Left hindlimb (tissue), 1 donor: ENCODE measurements around the gene KLHL25.
"Not testable (repeated sequence)": the region's sequence is repeated elsewhere in the genome, so short reads cannot be mapped to it uniquely, and the experiment has no call there.

Experiments used
- DNase-seq: peaks from one replicate; pipeline ENCODE4 v3.0.0-alpha.2; 2018

The KLHL25 gene

GRCh38 chr15:85794598-85795336, at the start of gene KLHL25:
Gene KLHL25, minus strand, starts transcription at chr15:85794925. Its CDS starts 25,115 bp downstream, at chr15:85769810.
- peak; percentile 96 for DNase-seq

- no peak for DNase-seq
Measured at GRCh38 chr15:85840802-85841152, 46.1 kb upstream of the KLHL25 start.

- peak; percentile 85 for DNase-seq
Measured at GRCh38 chr15:85840079-85840801, 45.5 kb upstream of the KLHL25 start.

GRCh38 chr15:85839643-85840042, 44.9 kb upstream of the KLHL25 start:
- DNase-seq = no peak

DNA sequence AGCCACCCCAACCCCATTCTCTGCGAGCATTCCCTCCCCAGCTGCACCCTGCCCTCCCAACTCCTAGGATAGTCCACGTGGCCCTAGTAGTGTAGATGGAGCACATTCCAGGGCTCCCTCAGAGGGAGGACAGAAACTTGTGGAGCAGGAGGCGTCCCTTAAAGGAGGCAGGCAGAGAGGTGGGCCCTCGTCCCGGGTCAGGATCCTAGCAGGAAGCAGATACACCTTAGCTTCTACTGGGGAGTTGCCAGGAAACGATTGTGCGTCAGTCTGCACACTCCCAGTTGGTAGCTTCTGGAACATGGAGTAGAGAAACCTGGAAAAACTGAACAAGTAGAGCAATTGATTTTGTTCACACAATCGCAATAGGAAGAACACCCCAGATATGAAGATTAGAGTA, 43.9 kb upstream of the KLHL25 start:
- DNase-seq = no peak

DNA sequence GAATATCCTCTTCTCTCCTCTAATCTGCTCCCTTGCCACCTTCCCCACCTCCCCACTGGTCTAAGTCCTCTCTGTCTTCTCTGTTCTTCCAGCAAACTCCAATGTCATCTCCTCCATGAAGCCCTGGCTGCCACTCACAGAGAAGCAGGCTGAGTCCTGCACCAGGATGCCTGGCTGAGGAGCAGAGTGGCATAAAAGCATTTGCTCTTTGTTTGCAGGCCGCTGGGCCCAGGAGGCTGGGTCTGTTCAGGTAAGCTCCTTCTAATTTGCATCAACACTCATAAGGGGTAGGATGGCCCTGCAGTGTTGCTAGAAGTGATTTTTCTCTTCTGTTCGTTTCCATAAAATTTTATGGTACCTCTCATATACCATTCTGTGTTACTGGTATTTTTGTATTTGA, 43.2 kb upstream of the KLHL25 start:
- no peak for DNase-seq

DNA sequence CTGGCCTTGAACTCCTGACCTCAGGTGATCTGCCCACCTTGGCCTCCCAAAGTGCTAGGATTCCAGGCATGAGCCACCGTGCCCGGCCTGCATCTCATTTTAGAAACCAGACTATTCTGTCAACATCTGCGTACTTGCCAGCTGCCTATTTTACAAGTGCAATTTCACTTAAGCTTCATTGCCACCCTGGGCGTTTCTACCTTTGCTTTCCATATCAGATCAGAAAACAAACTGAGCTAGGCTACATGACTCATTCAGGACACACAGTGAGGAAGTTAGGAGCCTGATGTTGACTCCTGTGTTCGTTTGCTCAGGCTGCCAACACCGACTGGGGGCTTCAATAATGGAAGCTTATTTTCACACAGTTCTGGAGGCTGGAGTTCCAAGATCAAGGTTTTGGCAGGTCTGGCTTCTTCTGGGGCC, 42.3 kb upstream of the KLHL25 start:
- no peak for DNase-seq

DNA sequence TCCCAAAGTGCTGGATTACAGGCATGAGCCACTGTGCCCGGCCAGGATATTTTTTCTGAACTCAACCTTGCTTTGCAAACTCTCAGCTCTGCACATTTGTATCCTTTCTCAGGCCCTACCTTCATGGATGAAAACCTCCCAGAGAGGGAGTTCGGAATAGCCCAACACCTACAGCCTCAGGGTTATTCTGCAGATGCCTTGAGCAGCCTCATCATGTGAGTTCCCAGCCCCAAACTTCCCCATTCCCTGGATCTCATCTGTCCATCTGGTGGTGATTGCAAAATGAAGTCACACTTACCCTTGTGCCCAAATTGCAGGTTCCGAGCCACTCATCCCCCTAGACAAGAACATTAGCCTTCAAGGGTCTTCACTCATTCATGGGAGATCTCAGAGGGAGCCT, 39.9 kb upstream of the KLHL25 start:
- no peak for DNase-seq

DNA sequence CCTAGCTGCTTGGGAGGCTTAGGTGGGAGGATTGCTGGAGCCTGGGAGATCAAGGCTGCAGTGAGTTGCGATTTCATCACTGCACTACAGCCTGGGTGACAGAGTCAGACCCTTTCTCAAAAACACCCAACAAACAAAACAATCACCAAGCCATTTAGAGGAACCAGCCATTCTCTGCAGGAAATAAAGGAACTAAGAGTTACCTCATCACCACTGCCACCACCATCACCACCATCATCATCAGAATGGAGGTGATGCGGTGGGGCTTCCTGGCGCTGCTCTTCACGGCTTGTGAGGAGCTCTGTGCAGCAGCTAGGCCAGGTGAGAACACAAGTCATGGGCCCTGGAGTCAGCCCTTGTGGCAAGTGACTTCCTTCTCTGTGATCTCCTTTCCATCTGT, 37.7 kb upstream of the KLHL25 start:
- DNase-seq = no peak

- DNase-seq = peak; percentile 72
Measured at GRCh38 chr15:85831415-85832113, 36.8 kb upstream of the KLHL25 start.

DNA sequence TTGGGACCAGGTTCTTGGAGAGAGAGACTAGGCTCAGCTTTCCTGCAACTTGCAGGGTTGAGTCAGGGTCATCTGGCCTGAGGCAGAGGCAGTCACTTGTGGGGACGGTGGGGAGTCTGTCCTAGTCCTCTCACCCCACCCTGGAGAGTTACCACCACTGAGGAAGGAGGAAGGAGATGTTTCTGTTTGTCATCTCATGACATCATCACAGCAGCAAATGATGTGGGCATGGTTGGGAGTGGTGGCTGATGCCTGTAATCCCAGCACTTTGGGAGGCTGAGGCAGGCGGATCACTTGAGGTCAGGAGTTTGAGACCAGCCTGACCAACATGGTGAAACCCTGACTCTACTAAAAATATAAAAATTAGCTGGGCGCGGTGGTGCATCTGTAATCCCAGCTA, 35.0 kb upstream of the KLHL25 start:
- DNase-seq = not testable (repeated sequence)

GRCh38 chr15:85828874-85829273, 34.1 kb upstream of the KLHL25 start:
- DNase-seq = no peak

DNA sequence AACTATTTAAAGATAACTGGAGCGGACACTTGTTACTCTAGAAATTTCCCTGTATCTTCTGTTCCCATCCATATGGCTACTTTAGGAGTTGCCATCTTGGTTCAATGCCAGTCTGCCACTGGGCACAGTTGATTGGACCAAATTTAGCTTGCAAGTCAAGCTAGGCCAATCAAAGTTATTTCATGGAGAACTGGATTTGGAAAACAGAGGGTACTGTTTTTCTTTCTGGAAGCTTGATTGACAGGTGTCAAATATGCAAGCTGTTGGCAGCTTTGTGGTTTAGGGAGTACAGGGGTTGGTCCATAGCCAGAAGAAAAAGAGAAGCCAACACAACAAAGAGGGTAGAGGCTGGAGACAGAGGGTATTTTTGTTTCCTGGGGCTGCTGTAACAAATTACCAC, 33.4 kb upstream of the KLHL25 start:
- DNase-seq = no peak

GRCh38 chr15:85826756-85827515, 32.2 kb upstream of the KLHL25 start:
- DNase-seq = no peak

DNA sequence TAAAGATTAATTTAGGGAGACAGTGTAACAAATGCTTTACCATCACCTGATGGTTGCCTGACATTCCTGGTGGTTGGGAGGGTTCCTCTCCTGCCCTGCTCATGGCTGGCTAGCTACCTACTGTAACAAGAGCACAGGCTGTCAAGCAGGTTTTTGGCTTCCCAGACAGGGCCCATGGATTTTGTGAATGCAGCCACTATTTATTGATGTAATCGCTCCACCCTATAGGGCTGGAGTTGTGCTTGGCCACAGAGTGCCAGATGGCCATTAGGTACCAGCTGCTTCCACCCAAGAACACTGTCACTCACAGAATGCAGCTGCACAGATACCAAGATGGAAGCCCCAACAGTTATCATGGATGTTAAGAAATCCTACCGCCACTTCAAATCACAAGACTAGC, 31.0 kb upstream of the KLHL25 start:
- no peak for DNase-seq

DNA sequence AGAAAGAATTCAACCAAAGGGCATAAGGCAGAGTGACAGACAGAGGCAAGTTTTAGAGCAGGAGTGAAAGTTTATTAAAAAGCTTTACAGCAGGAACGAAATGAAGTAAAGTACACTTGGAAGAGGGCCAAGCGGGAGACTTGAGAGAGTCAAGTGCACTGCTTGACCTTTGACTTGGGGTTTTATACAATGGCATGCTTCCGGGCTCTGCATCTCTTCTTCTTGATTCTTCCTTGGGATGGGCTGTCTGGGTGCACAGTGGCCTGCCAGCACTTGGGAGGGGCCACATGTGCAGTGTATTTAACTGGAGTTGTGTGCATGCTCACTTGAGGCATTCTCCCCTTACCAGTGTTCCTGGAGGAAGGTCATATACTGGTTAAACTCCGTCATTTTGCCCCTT, 30.4 kb upstream of the KLHL25 start:
- no peak for DNase-seq

DNA sequence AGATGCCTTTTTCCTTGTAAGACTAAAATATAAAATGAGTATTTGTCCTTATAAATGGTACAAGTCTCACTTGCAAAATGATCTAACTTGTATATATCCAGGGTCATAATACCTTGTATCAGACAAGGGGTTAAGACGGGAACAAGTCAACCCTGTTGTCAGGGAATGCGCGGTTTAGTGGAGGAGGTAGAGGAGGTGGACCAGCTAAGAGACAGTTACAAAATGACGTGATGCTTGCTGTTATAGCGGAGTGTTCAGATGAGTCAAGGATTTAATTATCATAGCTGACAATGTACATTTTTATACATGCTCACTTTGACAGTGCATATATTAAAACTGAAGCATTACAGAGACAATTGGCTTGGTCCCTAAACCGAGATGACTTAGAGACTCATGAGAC, 26.8 kb upstream of the KLHL25 start:
- DNase-seq = no peak

DNA sequence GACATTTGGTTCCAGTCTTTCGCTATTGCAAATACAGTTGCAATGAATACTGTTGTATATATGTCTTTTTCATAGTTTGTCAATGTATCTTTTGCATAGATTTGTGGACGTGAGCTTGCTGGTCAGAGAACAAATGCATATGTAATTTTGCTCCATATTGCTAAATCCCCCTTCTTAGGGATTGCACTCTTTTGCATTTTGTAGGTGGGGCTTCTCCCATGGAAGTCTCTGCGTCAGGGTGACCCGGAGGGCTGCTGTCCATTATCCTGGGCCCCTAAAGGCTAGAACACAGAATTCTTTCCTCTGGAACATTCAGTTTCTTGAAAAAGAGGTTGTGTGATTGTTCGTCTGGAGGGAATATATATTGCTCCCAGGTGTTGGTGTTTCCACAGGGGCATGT, 25.2 kb upstream of the KLHL25 start:
- DNase-seq = no peak

DNA sequence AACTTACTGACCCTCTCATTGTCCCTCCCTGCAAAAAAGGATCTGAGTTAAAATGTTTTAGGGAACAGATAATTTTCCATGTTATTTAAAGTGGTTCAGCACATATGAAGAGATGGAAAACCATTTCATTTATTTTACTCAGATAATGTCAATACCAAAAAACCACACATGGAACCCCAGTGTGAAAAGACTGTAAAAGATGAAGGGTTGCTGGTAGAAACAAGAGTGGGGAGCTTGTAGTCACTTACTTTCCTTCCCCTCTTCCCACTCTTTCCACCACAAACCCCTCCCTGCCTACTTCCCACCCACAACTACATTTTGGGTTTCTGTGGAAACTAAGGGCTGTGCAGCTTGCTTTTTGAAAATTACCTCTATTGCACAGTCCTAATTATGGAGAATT, 18.5 kb upstream of the KLHL25 start:
- DNase-seq = no peak

- no peak for DNase-seq
Measured at GRCh38 chr15:85810075-85810474, 15.3 kb upstream of the KLHL25 start.

DNA sequence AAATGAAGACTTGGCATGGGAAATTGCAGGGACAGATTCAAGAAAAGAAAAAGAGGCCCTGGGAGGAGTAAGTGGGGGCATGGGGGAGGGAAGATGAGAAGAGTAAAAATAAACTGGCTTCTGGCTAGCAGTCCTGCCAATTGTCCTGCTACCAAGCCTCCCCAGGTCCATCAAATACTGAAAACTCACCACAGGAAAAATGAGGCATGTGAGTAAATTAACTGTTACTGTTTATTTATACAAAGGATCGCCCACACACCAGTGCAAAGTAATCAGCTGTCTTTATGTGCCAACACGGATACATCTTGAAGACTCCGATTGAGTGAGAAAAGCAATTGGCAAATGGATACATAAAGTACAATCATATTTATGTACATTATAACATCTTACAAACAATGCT, 10.7 kb upstream of the KLHL25 start:
- DNase-seq = no peak

GRCh38 chr15:85804481-85805170, 9.9 kb upstream of the KLHL25 start:
- DNase-seq = no peak

DNA sequence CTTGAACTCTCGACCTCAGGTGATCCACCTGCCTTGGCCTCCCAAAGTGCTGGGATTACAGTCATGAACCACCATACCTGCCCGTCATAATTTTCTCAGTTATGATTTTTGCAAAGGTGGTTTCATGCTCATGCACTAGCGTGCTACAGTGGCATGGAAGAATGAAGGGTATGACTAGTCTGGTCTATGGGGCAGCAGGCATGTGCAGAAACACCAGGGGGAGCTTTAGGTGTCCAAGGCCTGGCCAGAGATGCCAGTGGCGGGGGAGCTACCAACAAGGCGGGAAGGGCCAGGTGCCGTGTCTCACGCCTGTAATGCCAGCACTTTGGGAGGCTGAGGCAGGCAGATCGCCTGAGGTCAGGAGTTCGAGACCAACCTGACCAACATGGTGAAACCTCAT, 7.9 kb upstream of the KLHL25 start:
- not testable (repeated sequence) for DNase-seq
